Esophagus squamous epithelium (tissue), 5 donors: ENCODE results near the gene NHERF1. TPM values are rescaled to one million over a fixed set of nuclear protein-coding genes. Genes with fewer than 3 reads are reported as not detected.
A peak's percentile ranks its signal among the peaks of the same experiment; 100 is the strongest.

ENCODE experiments used
- DNase-seq: peaks from one replicate; lab custom pipeline; 2025; lab: John Stamatoyannopoulos, UW
- H3K27ac ChIP-seq, 4 donors: fragments of 200-600 bp; sonication (generic); one replicate each; pipeline ENCODE4 v1.5.1; 2016 to 2019; ENCODE audit warnings: mild to moderate bottlenecking in 1 of 4
- H3K27me3 ChIP-seq, 4 donors: fragments of 200-600 bp; sonication (generic); 1 replicate in 3 of 4; 2 replicates in 1 of 4; pipeline versions ENCODE4 v1.5.1 to v1.6.0; 2017 to 2021; ENCODE audit warnings: antibody characterized with exemption in 1 of 4
- H3K36me3 ChIP-seq, 3 donors: fragments of 200-600 bp; sonication (generic); one replicate each; pipeline ENCODE4 v1.5.1; 2016 to 2019
- H3K4me1 ChIP-seq, 3 donors: fragments of 200-600 bp; sonication (generic); one replicate each; pipeline ENCODE4 v1.5.1; 2017 to 2019
- H3K4me3 ChIP-seq, 4 donors: fragments of 200-600 bp; sonication (generic); 1 replicate in 3 of 4; 2 replicates in 1 of 4; pipeline ENCODE4 v1.5.1; 2016 to 2019; ENCODE audit warnings: mild to moderate bottlenecking in 2 of 4, moderate library complexity in 1 of 4
- H3K9me3 ChIP-seq, 3 donors: fragments of 200-600 bp; sonication (generic); one replicate each; pipeline ENCODE4 v1.5.1; 2016 to 2019
- POLR2A ChIP-seq, 4 donors: fragments of 450-650 bp; IDR thresholded peaks; one replicate each; pipeline ENCODE4 v1.6.1; 2017; ENCODE audit warnings: antibody characterized with exemption in 4 of 4, mild to moderate bottlenecking in 4 of 4, moderate library complexity in 3 of 4
- WGBS, 2 donors: methylation state at CpG; one replicate each; pipeline ENCODE4 v1.1.5; 2018; 5-methylcytosine and 5-hydroxymethylcytosine counted together
- intact Hi-C: fragments of 100-400 bp; cut with DNase I; formaldehyde crosslinking; loops from one replicate; pipeline ENCODE4 v1.15.0; 2022
- total RNA-seq, 4 donors: library from RNA; depleted of rRNA; stranded (reverse); fragments of >200 nt; gene quantifications; one replicate each; pipeline ENCODE4 v1.1.0, GENCODE V29; 2016
- TF ChIP-seq, protein P1 (sequence below), 6 experiments: fragments of 450-650 bp in 4 of 6; fragments of 200-600 bp in 2 of 6; sonication (generic) in 2 of 6; IDR thresholded peaks; one replicate each; pipeline ENCODE4 v1.5.1; 2016 to 2019; ENCODE audit warnings: antibody characterized with exemption in 6 of 6, mild to moderate bottlenecking in 4 of 6, moderate library complexity in 4 of 6
- donor health status: DM: yes; HTN: yes; CAD: no.

The NHERF1 gene
- total RNA-seq, 4 donors from 2014 or later = 214 to 483 (median 313) TPM

DNA sequence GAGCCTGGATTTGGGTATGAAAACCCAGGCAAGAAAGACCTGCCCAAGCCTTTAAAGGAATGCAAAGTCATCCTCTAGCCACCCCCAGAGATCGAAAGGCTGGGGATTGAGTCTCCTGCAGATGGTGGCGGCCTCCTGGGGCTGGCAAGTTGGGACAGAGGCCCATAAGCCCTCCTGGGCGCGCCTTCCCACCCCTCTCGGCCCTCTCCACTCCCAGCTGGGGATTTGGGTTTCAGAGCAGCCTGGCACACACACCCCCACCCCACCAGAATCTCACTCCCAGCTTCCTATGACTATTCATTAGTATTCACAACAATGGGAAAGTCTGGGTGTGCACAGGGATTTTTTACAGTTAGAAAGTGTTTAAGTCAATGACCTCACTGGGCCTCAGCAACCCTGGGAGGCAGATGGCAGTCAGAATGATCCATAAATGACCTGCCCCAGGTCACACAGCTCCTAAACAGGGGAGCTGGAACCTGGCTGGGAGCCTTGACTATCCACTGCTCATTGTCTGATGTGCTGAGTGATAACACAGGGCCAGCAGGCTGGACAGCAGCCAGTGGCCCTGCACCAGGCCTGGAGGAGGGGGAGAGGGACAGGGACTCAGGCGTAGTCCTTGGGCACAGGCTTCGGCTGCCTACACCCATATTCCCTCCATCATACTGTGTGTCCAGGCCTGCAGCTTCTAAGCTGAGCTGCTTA, 12.1 kb downstream of the NHERF1 start:
- DNase-seq = no peak
- TF ChIP-seq POLR2A (IDR thresholded peaks at IDR 0.05) = no peak
- TF ChIP-seq, protein P1, sequence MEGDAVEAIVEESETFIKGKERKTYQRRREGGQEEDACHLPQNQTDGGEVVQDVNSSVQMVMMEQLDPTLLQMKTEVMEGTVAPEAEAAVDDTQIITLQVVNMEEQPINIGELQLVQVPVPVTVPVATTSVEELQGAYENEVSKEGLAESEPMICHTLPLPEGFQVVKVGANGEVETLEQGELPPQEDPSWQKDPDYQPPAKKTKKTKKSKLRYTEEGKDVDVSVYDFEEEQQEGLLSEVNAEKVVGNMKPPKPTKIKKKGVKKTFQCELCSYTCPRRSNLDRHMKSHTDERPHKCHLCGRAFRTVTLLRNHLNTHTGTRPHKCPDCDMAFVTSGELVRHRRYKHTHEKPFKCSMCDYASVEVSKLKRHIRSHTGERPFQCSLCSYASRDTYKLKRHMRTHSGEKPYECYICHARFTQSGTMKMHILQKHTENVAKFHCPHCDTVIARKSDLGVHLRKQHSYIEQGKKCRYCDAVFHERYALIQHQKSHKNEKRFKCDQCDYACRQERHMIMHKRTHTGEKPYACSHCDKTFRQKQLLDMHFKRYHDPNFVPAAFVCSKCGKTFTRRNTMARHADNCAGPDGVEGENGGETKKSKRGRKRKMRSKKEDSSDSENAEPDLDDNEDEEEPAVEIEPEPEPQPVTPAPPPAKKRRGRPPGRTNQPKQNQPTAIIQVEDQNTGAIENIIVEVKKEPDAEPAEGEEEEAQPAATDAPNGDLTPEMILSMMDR (IDR thresholded peaks at IDR 0.05) = no peak
- 41 to 68% methylated on average over 5 to 6 of the region's 7 CpGs for WGBS, 2 donors

DNA sequence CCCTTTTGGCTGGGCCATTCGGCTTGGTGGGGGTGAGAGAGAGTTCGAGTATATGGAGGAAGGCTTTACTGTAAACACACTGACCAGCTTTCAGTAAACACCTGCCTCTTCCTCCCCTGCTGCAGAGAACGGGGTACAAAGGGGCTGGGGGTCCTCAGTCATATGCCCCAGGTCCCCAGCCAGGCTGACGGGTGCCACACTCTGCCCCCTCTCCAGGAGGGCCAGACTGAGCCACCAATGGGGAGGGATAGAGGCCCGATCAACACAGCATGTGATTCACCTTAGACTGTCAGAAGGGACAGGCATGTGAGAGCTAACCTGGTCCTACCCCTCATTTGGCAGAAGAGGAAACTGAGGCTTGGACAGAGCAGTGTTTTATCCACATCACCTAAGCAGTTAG, 13.0 kb downstream of the NHERF1 start:
- peak overlapping the region in 2 of 4 donors; percentile 32 to 47 for H3K4me3 ChIP-seq
- no peak for DNase-seq
- WGBS, 2 donors = 55 to 66% methylated on average over 4 to 5 of the region's 5 CpGs
- H3K27ac ChIP-seq = peak overlapping the region; percentile 87 to 96 (median 90)
- peaks cover 52 to 96% (median 62%) of the 10 kb centered on the region in 3 donors for H3K4me1 ChIP-seq
- intact Hi-C loops = no loop called here
- TF ChIP-seq, protein P1 (IDR thresholded peaks at IDR 0.05) = no peak
- no peak for TF ChIP-seq POLR2A (IDR thresholded peaks at IDR 0.05)
- no peaks in the 10 kb centered on the region for H3K9me3 ChIP-seq
- peaks cover 0 to 49% (median 0%) of the 10 kb centered on the region in 3 donors for H3K36me3 ChIP-seq
- no peaks in the 10 kb centered on the region for H3K27me3 ChIP-seq

More for the DNA sequence above, 12.1 kb downstream of the NHERF1 start:
- Histone ChIP-seq H3K27me3 (no peaks in the 10 kb centered on the region), H3K36me3 (peaks cover 0 to 41% (median 0%) of the 10 kb centered on the region in 3 donors), H3K4me3 (peak overlapping the region in 3 of 4 donors; percentile 23 to 47 (median 32)), H3K4me1 (peaks cover 55 to 96% (median 64%) of the 10 kb centered on the region in 3 donors), H3K9me3 (no peaks in the 10 kb centered on the region), H3K27ac (peak overlapping the region; percentile 87 to 96 (median 90))
- intact Hi-C loops = no loop called here

GRCh38 chr17:74761931-74762330, 13.5 kb downstream of the NHERF1 start:
- TF ChIP-seq POLR2A (IDR thresholded peaks at IDR 0.05) = no peak
- TF ChIP-seq, protein P1 (IDR thresholded peaks at IDR 0.05) = no peak
- DNase-seq = no peak
- Histone ChIP-seq H3K4me3 (no peak overlapping the region), H3K36me3 (peaks cover 0 to 54% (median 0%) of the 10 kb centered on the region in 3 donors), H3K9me3 (no peaks in the 10 kb centered on the region), H3K27me3 (no peaks in the 10 kb centered on the region), H3K27ac (peak overlapping the region; percentile 87 to 96 (median 90)), H3K4me1 (peaks cover 49 to 96% (median 58%) of the 10 kb centered on the region in 3 donors)
- intact Hi-C loops = no loop called here
- 95% methylated on average over 4 of the region's 11 CpGs; no CpG with 5 or more reads in 1 of the 2 donors for WGBS, 2 donors

DNA sequence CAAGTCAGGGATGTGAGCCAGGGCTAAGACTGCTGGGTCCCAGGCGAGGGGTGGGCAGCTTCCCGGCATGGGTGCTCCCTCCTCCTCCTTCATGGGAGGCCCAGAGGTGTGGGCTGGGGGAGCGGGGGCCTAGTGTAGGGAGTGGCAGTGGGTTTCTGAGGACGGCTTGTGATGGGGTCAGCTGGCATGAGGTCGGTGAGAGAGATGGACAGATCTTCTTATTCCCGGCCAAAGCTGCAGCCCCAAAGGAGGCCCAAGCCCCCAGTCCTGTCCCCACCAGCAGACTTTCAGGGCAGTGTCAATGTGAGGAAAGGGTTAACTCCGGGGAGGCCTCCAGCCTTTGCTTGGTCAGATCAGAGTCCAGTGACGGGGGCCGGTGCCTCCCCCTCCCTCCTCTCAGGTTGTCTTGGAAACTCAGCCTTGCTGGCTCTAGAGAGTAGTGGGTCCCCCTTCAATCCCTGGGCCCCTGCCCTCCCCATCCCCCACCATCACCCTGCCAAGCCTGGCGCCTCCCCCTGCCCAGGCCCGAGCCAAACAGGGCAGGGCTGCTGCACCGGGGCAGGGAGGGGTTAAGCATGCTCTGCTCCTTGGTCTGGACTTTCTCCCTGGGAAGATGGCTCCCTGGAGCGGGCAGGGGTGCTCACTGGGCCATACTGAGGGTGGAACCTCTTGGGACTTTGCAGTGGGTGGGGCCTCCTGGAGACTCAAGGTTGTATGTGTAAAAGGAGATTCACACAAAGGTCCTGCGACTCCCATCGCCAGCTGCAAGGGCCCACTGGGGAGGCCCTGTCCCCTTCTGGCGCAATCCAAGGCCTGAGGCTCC, 15.3 kb downstream of the NHERF1 start:
- DNase-seq = no peak
- Histone ChIP-seq H3K27ac (peak overlapping the region in 2 of 4 donors; percentile 91 to 96), H3K4me3 (no peak overlapping the region), H3K9me3 (no peaks in the 10 kb centered on the region), H3K27me3 (no peaks in the 10 kb centered on the region), H3K4me1 (peaks cover 43 to 96% (median 51%) of the 10 kb centered on the region in 3 donors), H3K36me3 (peaks cover 0 to 72% (median 7%) of the 10 kb centered on the region in 3 donors)
- intact Hi-C loops = no loop called here
- 76 to 88% methylated on average over 4 to 7 of the region's 16 CpGs for WGBS, 2 donors
- TF ChIP-seq, protein P1 (IDR thresholded peaks at IDR 0.05) = no peak
- TF ChIP-seq POLR2A (IDR thresholded peaks at IDR 0.05) = no peak
